ENCODE data around the gene MOB3A.

- TF ChIP-seq CTCF (IDR thresholded peaks at IDR 0.05; ENCODE audit: low read depth, low read length) (no peak), MYC (IDR thresholded peaks at IDR 0.05; ENCODE audit: low read depth, low read length) (no peak), POLR2A (IDR thresholded peaks at IDR 0.05; ENCODE audit: extremely low read depth, insufficient read length) (no peak)
- TF ChIP-seq, protein P1, sequence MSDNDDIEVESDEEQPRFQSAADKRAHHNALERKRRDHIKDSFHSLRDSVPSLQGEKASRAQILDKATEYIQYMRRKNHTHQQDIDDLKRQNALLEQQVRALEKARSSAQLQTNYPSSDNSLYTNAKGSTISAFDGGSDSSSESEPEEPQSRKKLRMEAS (IDR thresholded peaks at IDR 0.05; ENCODE audit: low read depth, low read length) = no peak
These were observed 63.7 kb downstream of the MOB3A start for GRCh38 chr19:2032296-2032941.

All from NB4 (cell line).